NB4 (cell line): ENCODE data around the gene PNKP.
"Not testable (repeated sequence)": the region's sequence is repeated elsewhere in the genome, so short reads cannot be mapped to it uniquely, and the experiment has no call there.

Source experiments
- MAX ChIP-seq: IDR thresholded peaks from 2 replicates; pipeline ENCODE4 v1.6.1; 2011; ENCODE audit warnings: low read depth, low read length
- MYC ChIP-seq: IDR thresholded peaks from 2 replicates; pipeline ENCODE4 v1.6.1; 2011; ENCODE audit warnings: low read depth, low read length
- POLR2A ChIP-seq: IDR thresholded peaks from 2 replicates; pipeline ENCODE4 v1.6.1; 2011; ENCODE audit warnings: mild to moderate bottlenecking; ENCODE audit not compliant: insufficient read length; ENCODE audit errors: extremely low read depth
- TF ChIP-seq, protein P1 (sequence below): IDR thresholded peaks from one replicate; pipeline ENCODE4 v1.5.1; 2012; ENCODE audit warnings: low read depth, low read length

- TF ChIP-seq, protein P1, sequence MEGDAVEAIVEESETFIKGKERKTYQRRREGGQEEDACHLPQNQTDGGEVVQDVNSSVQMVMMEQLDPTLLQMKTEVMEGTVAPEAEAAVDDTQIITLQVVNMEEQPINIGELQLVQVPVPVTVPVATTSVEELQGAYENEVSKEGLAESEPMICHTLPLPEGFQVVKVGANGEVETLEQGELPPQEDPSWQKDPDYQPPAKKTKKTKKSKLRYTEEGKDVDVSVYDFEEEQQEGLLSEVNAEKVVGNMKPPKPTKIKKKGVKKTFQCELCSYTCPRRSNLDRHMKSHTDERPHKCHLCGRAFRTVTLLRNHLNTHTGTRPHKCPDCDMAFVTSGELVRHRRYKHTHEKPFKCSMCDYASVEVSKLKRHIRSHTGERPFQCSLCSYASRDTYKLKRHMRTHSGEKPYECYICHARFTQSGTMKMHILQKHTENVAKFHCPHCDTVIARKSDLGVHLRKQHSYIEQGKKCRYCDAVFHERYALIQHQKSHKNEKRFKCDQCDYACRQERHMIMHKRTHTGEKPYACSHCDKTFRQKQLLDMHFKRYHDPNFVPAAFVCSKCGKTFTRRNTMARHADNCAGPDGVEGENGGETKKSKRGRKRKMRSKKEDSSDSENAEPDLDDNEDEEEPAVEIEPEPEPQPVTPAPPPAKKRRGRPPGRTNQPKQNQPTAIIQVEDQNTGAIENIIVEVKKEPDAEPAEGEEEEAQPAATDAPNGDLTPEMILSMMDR, result not testable (repeated sequence)
- TF ChIP-seq MAX, POLR2A, MYC: not testable (repeated sequence)
Observed at GRCh38 chr19:49819452-49820115, 47.8 kb downstream of the PNKP start.
